Renal pelvis (tissue), 4 donors: ENCODE data around the gene PRR33. TPM values are rescaled to one million over a fixed set of nuclear protein-coding genes. Genes with fewer than 3 reads are reported as not detected.

ENCODE experiments used
- DNase-seq: peaks from one replicate; pipeline ENCODE4 v3.0.0-alpha.2; 2013
- polyA plus RNA-seq, 3 donors: library from polyadenylated mRNA; unstranded; fragments of 120-200 nt; gene quantifications; one replicate each; pipeline ENCODE4 v1.2.1, GENCODE V29; 2013; ENCODE audit not compliant: insufficient read length in 3 of 3

PRR33 gene
- polyA plus RNA-seq, 3 donors, result 0.11 to 0.25 TPM; not detected in 1

- DNase-seq, result no peak
These were observed 26.6 kb downstream of the PRR33 start for GRCh38 chr11:1864831-1865665.

DNA sequence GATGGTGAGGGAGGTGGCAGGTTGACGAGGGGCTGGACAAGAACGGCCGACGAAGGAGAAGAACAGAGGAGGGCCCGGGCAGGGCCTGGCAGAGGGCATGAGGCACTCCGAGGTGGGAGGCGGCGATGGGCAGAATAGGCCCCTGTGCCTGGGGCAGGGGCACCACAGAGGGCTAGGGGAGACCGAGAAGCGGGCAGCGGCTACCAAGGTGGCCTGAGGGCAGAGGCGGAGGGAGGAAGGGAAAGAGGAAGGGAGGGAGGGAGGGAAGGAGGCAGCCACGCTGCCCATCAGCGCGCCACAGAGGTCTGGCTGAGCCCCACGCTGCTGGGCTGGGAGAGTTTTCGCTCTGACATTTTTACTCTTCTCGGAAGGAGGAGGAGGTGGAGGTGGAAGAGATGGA, 27.5 kb downstream of the PRR33 start:
- no peak for DNase-seq

DNA sequence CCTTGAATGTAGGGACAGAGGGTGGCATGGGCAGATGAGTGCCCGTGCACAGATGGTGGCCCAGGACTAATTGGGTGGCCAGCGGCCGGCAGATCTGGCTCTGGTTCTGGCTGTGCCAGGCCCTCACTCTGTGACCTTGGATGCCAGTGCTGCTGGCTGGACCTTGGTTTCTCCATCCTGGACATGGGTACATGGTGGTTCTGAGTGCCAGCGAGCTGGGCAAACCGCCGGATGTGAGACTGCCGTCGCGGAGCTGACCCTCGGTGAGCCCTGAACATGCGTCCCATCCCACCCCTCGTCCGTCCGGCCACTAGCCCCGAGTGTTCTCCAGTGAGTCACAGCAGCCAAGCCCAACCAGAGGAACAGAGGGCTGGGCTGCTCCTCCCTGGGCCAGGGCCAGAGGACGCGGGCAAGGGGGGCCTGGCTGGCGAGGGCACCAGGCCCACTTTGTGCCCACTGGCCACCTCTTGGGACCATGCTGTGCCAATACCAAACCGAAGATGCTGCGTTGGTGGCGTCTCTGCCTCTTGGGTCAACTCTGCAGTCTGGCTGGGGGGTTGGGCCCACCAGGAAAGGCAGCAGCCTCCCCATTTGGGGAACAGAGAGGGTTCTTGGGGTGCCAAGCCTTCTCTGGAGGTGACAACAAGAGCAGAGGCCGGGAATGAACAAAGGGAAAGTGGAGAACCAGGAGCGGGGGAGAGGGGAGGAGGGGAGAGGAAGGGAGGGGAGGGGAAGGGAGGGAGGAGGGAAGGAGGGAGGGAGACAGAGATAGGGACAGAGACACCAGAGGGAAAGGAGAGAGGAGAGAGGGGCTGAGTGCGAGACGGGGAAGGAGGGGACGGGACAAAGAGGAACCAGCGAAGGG, 28.1 kb downstream of the PRR33 start:
- peak; percentile 81 for DNase-seq

- DNase-seq, result no peak
These were observed 28.9 kb downstream of the PRR33 start for GRCh38 chr11:1862588-1863351.

GRCh38 chr11:1861435-1862411, 30.0 kb downstream of the PRR33 start:
- no peak for DNase-seq

DNA sequence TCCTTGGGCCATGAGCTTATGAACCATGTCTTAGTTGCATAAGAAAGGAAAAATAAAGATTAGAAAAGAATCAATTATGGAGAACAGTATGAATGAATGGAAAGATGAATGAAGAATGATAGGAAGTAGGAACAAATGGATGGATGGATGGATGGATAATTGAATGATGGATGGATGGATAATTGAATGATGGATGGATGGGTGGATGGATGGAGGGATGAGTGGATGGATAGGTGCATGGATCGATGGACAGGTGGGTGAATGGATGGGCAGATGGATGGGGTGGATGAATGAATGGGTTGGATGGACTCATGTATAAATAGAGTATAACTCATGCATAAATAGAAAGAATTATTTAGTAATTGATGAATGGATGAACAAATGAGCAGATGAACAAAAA, 31.6 kb downstream of the PRR33 start:
- DNase-seq, result no peak

- DNase-seq, result no peak
These were observed 32.7 kb downstream of the PRR33 start for GRCh38 chr11:1859004-1859403.

GRCh38 chr11:1858576-1858975, 33.1 kb downstream of the PRR33 start:
- DNase-seq, result no peak

GRCh38 chr11:1858154-1858553, 33.5 kb downstream of the PRR33 start:
- no peak for DNase-seq

GRCh38 chr11:1857064-1857463, 34.6 kb downstream of the PRR33 start:
- DNase-seq, result no peak

DNA sequence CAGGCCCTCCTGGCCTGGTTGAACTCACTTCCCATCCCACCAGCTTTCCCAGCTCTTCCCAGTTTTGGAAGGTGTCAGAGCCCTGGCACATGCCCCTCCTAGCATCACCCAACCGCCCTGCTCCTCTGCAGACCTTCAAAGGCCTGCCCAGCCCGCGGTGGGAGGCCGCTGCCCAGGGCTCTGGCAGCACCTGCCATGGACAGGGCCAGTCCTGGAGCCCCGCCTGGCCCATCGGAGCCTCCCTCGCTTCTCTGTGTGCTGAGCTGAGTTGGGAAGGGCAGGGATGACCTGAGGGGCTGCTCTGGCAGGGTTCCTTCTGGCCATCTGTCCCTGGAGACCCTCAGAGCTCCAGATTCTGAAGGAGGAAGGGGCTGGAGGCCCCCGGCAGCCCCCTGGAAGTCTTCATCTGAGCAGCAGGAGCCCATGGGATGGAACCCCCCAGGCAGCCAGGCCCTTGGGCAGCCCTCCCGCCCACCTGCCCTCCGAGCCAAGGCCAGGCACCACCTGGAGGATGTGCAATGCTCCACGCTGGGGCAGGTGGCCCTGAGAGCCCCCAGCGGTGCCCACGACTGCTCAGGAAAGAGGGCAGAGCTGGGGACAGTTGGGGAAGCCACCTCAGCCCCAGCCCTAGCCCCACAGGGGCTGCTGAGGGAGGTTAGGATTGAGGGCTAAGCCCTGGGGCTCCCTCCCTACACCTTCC, 35.2 kb downstream of the PRR33 start:
- DNase-seq, result no peak

DNA sequence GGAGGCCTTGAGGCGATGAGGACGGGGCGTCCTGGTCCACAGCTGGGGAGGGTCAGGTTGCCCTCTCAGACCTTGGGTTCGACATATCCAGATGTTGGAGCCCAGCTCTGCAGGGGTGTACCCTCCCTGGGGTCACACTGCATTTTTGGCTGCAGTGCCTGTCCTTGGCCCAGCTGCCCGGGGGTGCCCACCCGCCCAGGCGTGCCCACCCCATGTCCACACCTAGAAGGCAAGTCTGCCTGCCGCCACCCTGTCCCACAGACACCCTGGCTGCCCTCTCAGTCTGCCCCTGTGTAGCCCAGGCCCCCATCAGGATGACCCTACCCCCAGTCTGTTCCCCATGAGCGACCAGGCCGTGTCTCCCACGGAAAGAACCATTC, 35.8 kb downstream of the PRR33 start:
- no peak for DNase-seq

GRCh38 chr11:1854949-1855885, 36.5 kb downstream of the PRR33 start:
- no peak for DNase-seq

DNA sequence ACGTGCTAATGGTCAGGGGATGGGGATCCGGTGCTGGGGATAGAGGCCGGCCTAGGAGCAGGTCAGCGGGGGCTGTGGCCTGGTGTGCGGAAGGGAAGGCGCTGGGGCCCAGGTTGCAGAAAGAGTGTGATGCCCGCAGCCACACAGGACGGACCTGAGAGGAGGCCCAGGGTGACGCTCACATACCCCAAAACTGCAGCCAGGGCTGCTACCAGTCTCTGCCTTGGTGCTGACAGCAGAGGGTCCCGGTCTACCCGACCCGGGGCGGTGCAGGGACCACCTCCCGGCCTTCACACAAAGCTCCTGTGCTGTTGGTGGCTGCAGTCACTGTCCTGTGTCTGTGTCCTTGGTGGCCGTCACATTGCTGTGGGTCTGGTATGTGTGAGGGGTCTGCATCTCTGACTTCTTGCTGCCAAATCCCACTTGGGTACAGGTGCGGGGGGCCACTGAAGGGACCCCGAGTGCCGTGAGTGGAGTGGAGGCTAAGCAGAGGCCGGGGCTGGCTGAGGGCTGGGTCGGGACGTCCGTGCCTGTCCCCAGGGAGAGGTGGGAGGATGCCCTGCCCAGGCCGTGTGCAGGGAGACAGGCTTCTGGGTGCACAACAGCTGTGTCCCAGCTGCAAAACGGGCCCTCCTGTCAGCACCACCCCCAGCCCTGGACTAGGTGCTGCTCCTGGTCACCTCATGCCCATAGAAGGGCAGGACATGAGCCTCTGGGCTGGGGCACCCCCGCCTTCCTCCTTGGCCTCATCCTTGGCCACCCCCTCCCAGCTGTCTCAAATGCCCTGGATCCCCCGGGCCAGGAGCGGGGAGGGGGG, 37.4 kb downstream of the PRR33 start:
- DNase-seq, result no peak

- DNase-seq, result no peak
These were observed 38.1 kb downstream of the PRR33 start for GRCh38 chr11:1853376-1854131.

GRCh38 chr11:1852877-1853276, 38.8 kb downstream of the PRR33 start, which contains the start of gene LSP1:
LSP1 (plus strand) TSS chr11:1853084; CDS start chr11:1853145, 61 bp downstream.
- DNase-seq, result no peak

GRCh38 chr11:1852271-1852876, 39.3 kb downstream of the PRR33 start:
- DNase-seq, result no peak
